Panc1 (cell line): ENCODE measurements around the gene SNX27.

Experiments
- POLR2AphosphoS5 ChIP-seq: IDR thresholded peaks from 2 replicates; pipeline ENCODE4 v1.6.1; 2012; ENCODE audit warnings: mild to moderate bottlenecking, low read depth, low read length, moderate library complexity
- REST ChIP-seq, 2 experiments: IDR thresholded peaks; 2 replicates each; pipeline ENCODE4 v1.6.1; 2011 to 2012; ENCODE audit warnings: low read depth in 2 of 2, control low read depth in 1 of 2, low read length in 1 of 2, mild to moderate bottlenecking in 1 of 2, moderate library complexity in 1 of 2; ENCODE audit not compliant: insufficient read depth in 1 of 2
- TF ChIP-seq, protein P1 (sequence below): fragments of 450-650 bp; IDR thresholded peaks from 2 replicates; pipeline ENCODE4 v1.5.1; 2017; ENCODE audit warnings: mild to moderate bottlenecking

- TF ChIP-seq POLR2AphosphoS5 (no peak), REST (IDR thresholded peaks at IDR 0.05; ENCODE audit: insufficient read depth in 1 of 2, low read depth in 2 of 2, low read length in 1 of 2) (no peak)
- TF ChIP-seq, protein P1, sequence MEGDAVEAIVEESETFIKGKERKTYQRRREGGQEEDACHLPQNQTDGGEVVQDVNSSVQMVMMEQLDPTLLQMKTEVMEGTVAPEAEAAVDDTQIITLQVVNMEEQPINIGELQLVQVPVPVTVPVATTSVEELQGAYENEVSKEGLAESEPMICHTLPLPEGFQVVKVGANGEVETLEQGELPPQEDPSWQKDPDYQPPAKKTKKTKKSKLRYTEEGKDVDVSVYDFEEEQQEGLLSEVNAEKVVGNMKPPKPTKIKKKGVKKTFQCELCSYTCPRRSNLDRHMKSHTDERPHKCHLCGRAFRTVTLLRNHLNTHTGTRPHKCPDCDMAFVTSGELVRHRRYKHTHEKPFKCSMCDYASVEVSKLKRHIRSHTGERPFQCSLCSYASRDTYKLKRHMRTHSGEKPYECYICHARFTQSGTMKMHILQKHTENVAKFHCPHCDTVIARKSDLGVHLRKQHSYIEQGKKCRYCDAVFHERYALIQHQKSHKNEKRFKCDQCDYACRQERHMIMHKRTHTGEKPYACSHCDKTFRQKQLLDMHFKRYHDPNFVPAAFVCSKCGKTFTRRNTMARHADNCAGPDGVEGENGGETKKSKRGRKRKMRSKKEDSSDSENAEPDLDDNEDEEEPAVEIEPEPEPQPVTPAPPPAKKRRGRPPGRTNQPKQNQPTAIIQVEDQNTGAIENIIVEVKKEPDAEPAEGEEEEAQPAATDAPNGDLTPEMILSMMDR = no peak
These were observed 93.3 kb downstream of the SNX27 start for GRCh38 chr1:151705146-151705545.
